ENCODE results near the gene YEATS2.

The YEATS2 gene

DNA sequence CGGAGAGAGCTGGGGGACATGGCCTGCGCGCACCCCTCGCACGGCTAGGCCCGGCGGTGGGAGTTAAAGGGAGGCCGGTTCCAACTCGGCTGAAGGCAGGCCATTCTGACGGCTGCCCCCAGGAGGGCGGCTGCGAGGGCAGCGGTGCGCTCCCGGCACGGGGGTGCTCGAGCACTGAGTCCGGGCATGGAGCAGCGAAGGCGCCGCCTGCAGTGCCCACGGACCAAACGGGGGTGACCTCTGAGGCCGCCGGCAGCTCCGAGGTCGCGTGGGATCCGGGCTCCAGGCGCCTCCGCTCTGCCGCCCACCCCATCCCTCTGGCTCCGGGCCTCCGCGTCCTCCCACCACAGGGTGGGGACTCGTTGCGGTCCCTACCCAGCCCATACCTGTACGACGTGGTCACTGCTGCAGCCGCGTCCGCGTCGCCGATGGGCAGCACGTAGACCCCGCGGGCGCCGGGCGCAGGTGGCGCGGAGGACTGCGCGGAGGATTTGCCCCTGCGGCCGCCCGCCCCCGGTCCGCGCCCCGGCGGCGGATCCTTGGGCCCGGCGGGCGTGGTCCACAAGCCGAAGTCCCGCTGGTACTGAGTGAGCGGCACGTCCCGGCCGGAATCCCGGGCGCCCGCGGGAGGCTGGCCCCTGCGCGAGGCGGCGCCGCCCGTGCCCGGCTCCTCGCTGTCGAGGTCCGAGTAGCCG is 127.3 kb downstream of the YEATS2 start (continued):
- TF ChIP-seq, protein P1, sequence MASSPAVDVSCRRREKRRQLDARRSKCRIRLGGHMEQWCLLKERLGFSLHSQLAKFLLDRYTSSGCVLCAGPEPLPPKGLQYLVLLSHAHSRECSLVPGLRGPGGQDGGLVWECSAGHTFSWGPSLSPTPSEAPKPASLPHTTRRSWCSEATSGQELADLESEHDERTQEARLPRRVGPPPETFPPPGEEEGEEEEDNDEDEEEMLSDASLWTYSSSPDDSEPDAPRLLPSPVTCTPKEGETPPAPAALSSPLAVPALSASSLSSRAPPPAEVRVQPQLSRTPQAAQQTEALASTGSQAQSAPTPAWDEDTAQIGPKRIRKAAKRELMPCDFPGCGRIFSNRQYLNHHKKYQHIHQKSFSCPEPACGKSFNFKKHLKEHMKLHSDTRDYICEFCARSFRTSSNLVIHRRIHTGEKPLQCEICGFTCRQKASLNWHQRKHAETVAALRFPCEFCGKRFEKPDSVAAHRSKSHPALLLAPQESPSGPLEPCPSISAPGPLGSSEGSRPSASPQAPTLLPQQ (tag by site-specific recombination; IDR thresholded peaks at IDR 0.05) = no peak
- no peak; the same call in none of the 2 replicates for TF ChIP-seq BCL11B (tag by site-specific recombination; IDR thresholded peaks at IDR 0.05; ENCODE audit: low read depth)
- no peak for TF ChIP-seq KLF10 (tag by site-specific recombination; IDR thresholded peaks at IDR 0.05)
- no peak for TF ChIP-seq IKZF3 (tag by site-specific recombination; IDR thresholded peaks at IDR 0.05)
- no peak for TF ChIP-seq ZNF157 (tag by site-specific recombination; IDR thresholded peaks at IDR 0.05)
- TF ChIP-seq, protein P2, sequence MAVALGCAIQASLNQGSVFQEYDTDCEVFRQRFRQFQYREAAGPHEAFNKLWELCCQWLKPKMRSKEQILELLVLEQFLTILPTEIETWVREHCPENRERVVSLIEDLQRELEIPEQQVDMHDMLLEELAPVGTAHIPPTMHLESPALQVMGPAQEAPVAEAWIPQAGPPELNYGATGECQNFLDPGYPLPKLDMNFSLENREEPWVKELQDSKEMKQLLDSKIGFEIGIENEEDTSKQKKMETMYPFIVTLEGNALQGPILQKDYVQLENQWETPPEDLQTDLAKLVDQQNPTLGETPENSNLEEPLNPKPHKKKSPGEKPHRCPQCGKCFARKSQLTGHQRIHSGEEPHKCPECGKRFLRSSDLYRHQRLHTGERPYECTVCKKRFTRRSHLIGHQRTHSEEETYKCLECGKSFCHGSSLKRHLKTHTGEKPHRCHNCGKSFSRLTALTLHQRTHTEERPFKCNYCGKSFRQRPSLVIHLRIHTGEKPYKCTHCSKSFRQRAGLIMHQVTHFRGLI (tag by site-specific recombination; IDR thresholded peaks at IDR 0.05) = no peak
- TF ChIP-seq SP2 (tag by site-specific recombination; IDR thresholded peaks at IDR 0.05) = peak; percentile 63
- no peak for TF ChIP-seq ZNF16 (tag by site-specific recombination; IDR thresholded peaks at IDR 0.05; ENCODE audit: low read depth)
- no peak for TF ChIP-seq ZNF510 (tag by site-specific recombination; IDR thresholded peaks at IDR 0.05; ENCODE audit: insufficient replicate concordance)
- TF ChIP-seq ZNF596 (tag by site-specific recombination; IDR thresholded peaks at IDR 0.05) = no peak
- no peak for TF ChIP-seq ZNF501 (tag by site-specific recombination; IDR thresholded peaks at IDR 0.05)
- TF ChIP-seq SP3 (tag by site-specific recombination; IDR thresholded peaks at IDR 0.05) = peak; percentile 46
- no peak for TF ChIP-seq ZNF214 (tag by site-specific recombination; IDR thresholded peaks at IDR 0.05; ENCODE audit: borderline replicate concordance)
- no peak for TF ChIP-seq ZNF174 (tag by site-specific recombination; IDR thresholded peaks at IDR 0.05)
- TF ChIP-seq YY2 (tag by site-specific recombination; IDR thresholded peaks at IDR 0.05) = no peak
- TF ChIP-seq, protein P3, sequence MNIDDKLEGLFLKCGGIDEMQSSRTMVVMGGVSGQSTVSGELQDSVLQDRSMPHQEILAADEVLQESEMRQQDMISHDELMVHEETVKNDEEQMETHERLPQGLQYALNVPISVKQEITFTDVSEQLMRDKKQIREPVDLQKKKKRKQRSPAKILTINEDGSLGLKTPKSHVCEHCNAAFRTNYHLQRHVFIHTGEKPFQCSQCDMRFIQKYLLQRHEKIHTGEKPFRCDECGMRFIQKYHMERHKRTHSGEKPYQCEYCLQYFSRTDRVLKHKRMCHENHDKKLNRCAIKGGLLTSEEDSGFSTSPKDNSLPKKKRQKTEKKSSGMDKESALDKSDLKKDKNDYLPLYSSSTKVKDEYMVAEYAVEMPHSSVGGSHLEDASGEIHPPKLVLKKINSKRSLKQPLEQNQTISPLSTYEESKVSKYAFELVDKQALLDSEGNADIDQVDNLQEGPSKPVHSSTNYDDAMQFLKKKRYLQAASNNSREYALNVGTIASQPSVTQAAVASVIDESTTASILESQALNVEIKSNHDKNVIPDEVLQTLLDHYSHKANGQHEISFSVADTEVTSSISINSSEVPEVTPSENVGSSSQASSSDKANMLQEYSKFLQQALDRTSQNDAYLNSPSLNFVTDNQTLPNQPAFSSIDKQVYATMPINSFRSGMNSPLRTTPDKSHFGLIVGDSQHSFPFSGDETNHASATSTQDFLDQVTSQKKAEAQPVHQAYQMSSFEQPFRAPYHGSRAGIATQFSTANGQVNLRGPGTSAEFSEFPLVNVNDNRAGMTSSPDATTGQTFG (tag by site-specific recombination; IDR thresholded peaks at IDR 0.05; ENCODE audit: borderline replicate concordance) = no peak
- no peak for TF ChIP-seq BCL11A (tag by site-specific recombination; IDR thresholded peaks at IDR 0.05; ENCODE audit: low read depth)
- TF ChIP-seq ZNF423 (tag by site-specific recombination; IDR thresholded peaks at IDR 0.05) = no peak
- no peak for TF ChIP-seq ZNF292 (tag by site-specific recombination; IDR thresholded peaks at IDR 0.05; ENCODE audit: borderline replicate concordance, low read depth)
- TF ChIP-seq, protein P4, sequence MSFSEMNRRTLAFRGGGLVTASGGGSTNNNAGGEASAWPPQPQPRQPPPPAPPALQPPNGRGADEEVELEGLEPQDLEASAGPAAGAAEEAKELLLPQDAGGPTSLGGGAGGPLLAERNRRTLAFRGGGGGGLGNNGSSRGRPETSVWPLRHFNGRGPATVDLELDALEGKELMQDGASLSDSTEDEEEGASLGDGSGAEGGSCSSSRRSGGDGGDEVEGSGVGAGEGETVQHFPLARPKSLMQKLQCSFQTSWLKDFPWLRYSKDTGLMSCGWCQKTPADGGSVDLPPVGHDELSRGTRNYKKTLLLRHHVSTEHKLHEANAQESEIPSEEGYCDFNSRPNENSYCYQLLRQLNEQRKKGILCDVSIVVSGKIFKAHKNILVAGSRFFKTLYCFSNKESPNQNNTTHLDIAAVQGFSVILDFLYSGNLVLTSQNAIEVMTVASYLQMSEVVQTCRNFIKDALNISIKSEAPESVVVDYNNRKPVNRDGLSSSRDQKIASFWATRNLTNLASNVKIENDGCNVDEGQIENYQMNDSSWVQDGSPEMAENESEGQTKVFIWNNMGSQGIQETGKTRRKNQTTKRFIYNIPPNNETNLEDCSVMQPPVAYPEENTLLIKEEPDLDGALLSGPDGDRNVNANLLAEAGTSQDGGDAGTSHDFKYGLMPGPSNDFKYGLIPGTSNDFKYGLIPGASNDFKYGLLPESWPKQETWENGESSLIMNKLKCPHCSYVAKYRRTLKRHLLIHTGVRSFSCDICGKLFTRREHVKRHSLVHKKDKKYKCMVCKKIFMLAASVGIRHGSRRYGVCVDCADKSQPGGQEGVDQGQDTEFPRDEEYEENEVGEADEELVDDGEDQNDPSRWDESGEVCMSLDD (tag by site-specific recombination; IDR thresholded peaks at IDR 0.05) = no peak
- TF ChIP-seq ZNF248 (tag by site-specific recombination; IDR thresholded peaks at IDR 0.05) = no peak
- no peak for TF ChIP-seq ZNF169 (tag by site-specific recombination; IDR thresholded peaks at IDR 0.05)
- TF ChIP-seq, protein P5, sequence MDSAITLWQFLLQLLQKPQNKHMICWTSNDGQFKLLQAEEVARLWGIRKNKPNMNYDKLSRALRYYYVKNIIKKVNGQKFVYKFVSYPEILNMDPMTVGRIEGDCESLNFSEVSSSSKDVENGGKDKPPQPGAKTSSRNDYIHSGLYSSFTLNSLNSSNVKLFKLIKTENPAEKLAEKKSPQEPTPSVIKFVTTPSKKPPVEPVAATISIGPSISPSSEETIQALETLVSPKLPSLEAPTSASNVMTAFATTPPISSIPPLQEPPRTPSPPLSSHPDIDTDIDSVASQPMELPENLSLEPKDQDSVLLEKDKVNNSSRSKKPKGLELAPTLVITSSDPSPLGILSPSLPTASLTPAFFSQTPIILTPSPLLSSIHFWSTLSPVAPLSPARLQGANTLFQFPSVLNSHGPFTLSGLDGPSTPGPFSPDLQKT (IDR thresholded peaks at IDR 0.05; ENCODE audit: borderline replicate concordance, low read depth, low read length) = no peak
- TF ChIP-seq, protein P6, sequence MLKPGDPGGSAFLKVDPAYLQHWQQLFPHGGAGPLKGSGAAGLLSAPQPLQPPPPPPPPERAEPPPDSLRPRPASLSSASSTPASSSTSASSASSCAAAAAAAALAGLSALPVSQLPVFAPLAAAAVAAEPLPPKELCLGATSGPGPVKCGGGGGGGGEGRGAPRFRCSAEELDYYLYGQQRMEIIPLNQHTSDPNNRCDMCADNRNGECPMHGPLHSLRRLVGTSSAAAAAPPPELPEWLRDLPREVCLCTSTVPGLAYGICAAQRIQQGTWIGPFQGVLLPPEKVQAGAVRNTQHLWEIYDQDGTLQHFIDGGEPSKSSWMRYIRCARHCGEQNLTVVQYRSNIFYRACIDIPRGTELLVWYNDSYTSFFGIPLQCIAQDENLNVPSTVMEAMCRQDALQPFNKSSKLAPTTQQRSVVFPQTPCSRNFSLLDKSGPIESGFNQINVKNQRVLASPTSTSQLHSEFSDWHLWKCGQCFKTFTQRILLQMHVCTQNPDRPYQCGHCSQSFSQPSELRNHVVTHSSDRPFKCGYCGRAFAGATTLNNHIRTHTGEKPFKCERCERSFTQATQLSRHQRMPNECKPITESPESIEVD (tag by site-specific recombination; IDR thresholded peaks at IDR 0.05) = no peak
- TF ChIP-seq KLF9 (tag by site-specific recombination; IDR thresholded peaks at IDR 0.05; ENCODE audit: low read depth) = 0 out of 2 replicates have a peak, but pooled peaks have one; percentile 12
- 0 out of 2 replicates have a peak, but pooled peaks have one; percentile 18 for TF ChIP-seq ZNF341 (tag by site-specific recombination; IDR thresholded peaks at IDR 0.05; ENCODE audit: low read depth)
